GM12878 (cell line): ENCODE measurements around the gene MTAP. TPM values are rescaled to one million over a fixed set of nuclear protein-coding genes. Genes with fewer than 3 reads are reported as not detected.
A peak's percentile ranks its signal among the peaks of the same experiment; 100 is the strongest.

ENCODE experiments used
- ATAC-seq: fragments of 200-7000 bp; cut with Tn5 transposase; 3 replicates; pipeline ENCODE4 v1.9.1; 2020; ENCODE audit warnings: mild to moderate bottlenecking, moderate library complexity
- BruUV-seq: library from RNA; stranded (reverse); fragments of 400-500 nt; replicated peaks from 2 replicates; lab custom pipeline; 2021; lab: Mats Ljungman, UMichigan
- CTCF ChIA-PET: fragments of 300-600 bp; sonication (Branson Sonifier 250); formaldehyde crosslinking; extraction: SDS; loops from one replicate; lab custom pipeline; 2021; ENCODE audit warnings: inconsistent platforms; lab: Yijun Ruan, JAX
- POLR2A ChIA-PET: fragments of 350-600 bp; formaldehyde crosslinking; extraction: SDS; loops from one replicate; lab custom pipeline; 2021; ENCODE audit warnings: inconsistent platforms; lab: Charles Lee
- RAD21 ChIA-PET: fragments of 300-600 bp; sonication (Branson Sonifier 250); formaldehyde crosslinking; loops from one replicate; lab custom pipeline; 2023; ENCODE audit warnings: antibody characterized with exemption; ENCODE audit not compliant: unreplicated experiment; lab: Charles Lee
- SMC1A ChIA-PET: fragments of 300-600 bp; sonication (Branson Sonifier 250); formaldehyde crosslinking; loops from one replicate; lab custom pipeline; 2023; ENCODE audit not compliant: unreplicated experiment, uncharacterized antibody; lab: Charles Lee
- DNase-seq: peaks from one replicate; pipeline ENCODE4 v3.0.0-alpha.2; 2011; ENCODE audit warnings: low read depth, low spot score
- FAIRE-seq: peaks from 3 replicates; lab custom pipeline; 2011; peaks lifted over from hg19 to GRCh38; lab: Jason Lieb, UNC
- H2AFZ ChIP-seq: 2 replicates; pipeline ENCODE4 v1.6.0; 2011; ENCODE audit warnings: low read depth, low read length, control low read depth; ENCODE audit not compliant: control insufficient read depth
- H3K27ac ChIP-seq: 2 replicates; pipeline ENCODE4 v1.5.1; 2011; ENCODE audit warnings: control low read depth; ENCODE audit not compliant: control insufficient read depth, insufficient read depth
- H3K27me3 ChIP-seq, 2 experiments: replicated peaks in 1 of 2; 2 replicates each; pipeline versions ENCODE4 v1.6.0 to v1.6.1; 2011; ENCODE audit warnings: low read length in 1 of 2; ENCODE audit not compliant: control insufficient read depth in 2 of 2, insufficient read depth in 2 of 2
- H3K36me3 ChIP-seq, 2 experiments: 2 replicates each; pipeline ENCODE4 v1.5.1; 2011; ENCODE audit warnings: low read length in 1 of 2; ENCODE audit not compliant: control insufficient read depth in 2 of 2, insufficient read depth in 2 of 2
- H3K4me1 ChIP-seq: 2 replicates; pipeline ENCODE4 v1.6.1; 2011; ENCODE audit warnings: mild to moderate bottlenecking, low read length, moderate library complexity, mixed read lengths; ENCODE audit not compliant: control insufficient read depth, insufficient read depth
- H3K4me2 ChIP-seq: 2 replicates; pipeline ENCODE4 v1.6.0; 2011; ENCODE audit warnings: control low read depth; ENCODE audit not compliant: control insufficient read depth, insufficient read depth
- H3K4me3 ChIP-seq: fragments of 200-600 bp; sonication (generic); 2 replicates; pipeline ENCODE4 v1.5.1; 2016
- H3K79me2 ChIP-seq: 2 replicates; pipeline ENCODE4 v1.6.0; 2011; ENCODE audit warnings: low read length; ENCODE audit not compliant: control insufficient read depth, insufficient read depth
- H3K9ac ChIP-seq: 2 replicates; pipeline ENCODE4 v1.8.0; 2011; ENCODE audit warnings: low read length, control low read depth, mixed read lengths; ENCODE audit not compliant: control insufficient read depth, insufficient read depth
- H3K9me3 ChIP-seq: replicated peaks from 3 replicates; pipeline ENCODE4 v1.5.1; 2011; ENCODE audit warnings: mild to moderate bottlenecking, low read length; ENCODE audit not compliant: control insufficient read depth, insufficient read depth
- H4K20me1 ChIP-seq: 2 replicates; pipeline ENCODE4 v1.6.0; 2011; ENCODE audit not compliant: control insufficient read depth, insufficient read depth
- CHD2 ChIP-seq: IDR thresholded peaks from 2 replicates; pipeline ENCODE4 v1.6.1; 2011; ENCODE audit warnings: low read depth, low read length, improper control_type of control experiment, borderline replicate concordance
- FOXK2 ChIP-seq: fragments of 450-650 bp; IDR thresholded peaks from 2 replicates; pipeline ENCODE4 v1.6.1; 2017; ENCODE audit warnings: mild to moderate bottlenecking, moderate library complexity
- FOXM1 ChIP-seq: IDR thresholded peaks from 2 replicates; pipeline ENCODE4 v1.6.1; 2012; ENCODE audit warnings: low read depth, mild to moderate bottlenecking, inconsistent platforms, low read length, moderate library complexity
- JUNB ChIP-seq: IDR thresholded peaks from 2 replicates; pipeline ENCODE4 v1.6.1; 2016; ENCODE audit warnings: antibody characterized with exemption, mild to moderate bottlenecking
- POLR2AphosphoS5 ChIP-seq: IDR thresholded peaks from 2 replicates; pipeline ENCODE4 v1.6.1; 2011; ENCODE audit warnings: mild to moderate bottlenecking, low read length, inconsistent platforms
- SMAD5 ChIP-seq: IDR thresholded peaks from 2 replicates; pipeline ENCODE4 v1.6.1; 2016; ENCODE audit warnings: antibody characterized with exemption, low read depth
- WGBS: methylation state at CpG from one replicate; pipeline ENCODE4 v1.1.6; 2016; ENCODE audit warnings: low lambda C conversion rate; ENCODE audit not compliant: insufficient replicate concordance, insufficient coverage; ENCODE audit errors: missing lambda C conversion rate; 5-methylcytosine and 5-hydroxymethylcytosine counted together
- in situ Hi-C: fragments of 300-500 bp; cut with MboI; formaldehyde crosslinking; loops from 9 replicates; pipeline ENCODE4 v1.14.3; 2018; ENCODE audit warnings: mixed read lengths
- intact Hi-C: fragments of 100-400 bp; cut with micrococcal nuclease; formaldehyde crosslinking; loops from one replicate; pipeline ENCODE4 v1.14.2; 2022; ENCODE audit not compliant: unreplicated experiment
- polyA plus RNA-seq, 11 experiments: library from polyadenylated mRNA; depleted of rRNA in 4 of 11; unstranded in 6 of 11; stranded (reverse) in 5 of 11; fragments of >200 nt; fragmentation: Nextera tagmentation in 4 of 11; fragmentation: Illumina TruSeq in 1 of 11; extraction: Ambion mirVana in 4 of 11; extraction: Trizol in 1 of 11; gene quantifications; 1 replicate in 1 of 11; 2 replicates in 10 of 11; pipeline versions ENCODE4 v1.2.1 to v1.2.3, GENCODE V29; 2011 to 2016; ENCODE audit warnings: inconsistent platforms in 2 of 11, missing spikeins in 2 of 11, low read depth in 1 of 11
- total RNA-seq, 4 experiments: library from RNA; depleted of rRNA in 3 of 4; stranded (reverse); fragments of >200 nt in 3 of 4; fragmentation: Illumina TruSeq in 1 of 4; extraction: Trizol in 1 of 4; gene quantifications; 2 replicates each; pipeline versions ENCODE4 v1.2.1 to v1.2.3, GENCODE V29; 2013 to 2021
- TF ChIP-seq, protein P1 (sequence below): fragments of 450-650 bp; IDR thresholded peaks from 2 replicates; pipeline ENCODE4 v1.6.1; 2017; ENCODE audit warnings: borderline replicate concordance
- TF ChIP-seq, protein P2 (sequence below): IDR thresholded peaks from 2 replicates; pipeline ENCODE4 v1.6.1; 2011; ENCODE audit warnings: low read depth, mild to moderate bottlenecking, low read length, moderate library complexity, borderline replicate concordance; ENCODE audit errors: extremely low read depth

Gene MTAP
- total and polyA plus RNA-seq, 10 of the 15 experiments (the other 5 are each of a cell fraction or from before 2014, with no cell fraction given) = 16.4 to 29.9 (median 22.6) TPM

DNA sequence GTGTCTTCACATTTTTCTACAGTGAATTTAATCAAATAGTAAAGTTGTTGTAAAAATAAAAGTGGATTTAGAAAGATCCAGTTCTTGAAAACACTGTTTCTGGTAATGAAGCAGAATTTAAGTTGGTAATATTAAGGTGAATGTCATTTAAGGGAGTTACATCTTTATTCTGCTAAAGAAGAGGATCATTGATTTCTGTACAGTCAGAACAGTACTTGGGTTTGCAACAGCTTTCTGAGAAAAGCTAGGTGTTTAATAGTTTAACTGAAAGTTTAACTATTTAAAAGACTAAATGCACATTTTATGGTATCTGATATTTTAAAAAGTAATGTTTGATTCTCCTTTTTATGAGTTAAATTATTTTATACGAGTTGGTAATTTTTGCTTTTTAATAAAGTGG is 60.4 kb downstream of the MTAP start:
- ATAC-seq (peak; percentile 57), FAIRE-seq (peak; percentile 38), DNase-seq (no peak)
- no TSS peak for BruUV-seq
- intact Hi-C loops (no loop called here), in situ Hi-C loops (no loop called here)
- Histone ChIP-seq H4K20me1 (no peaks in the 10 kb centered on the region), H3K9me3 (no peaks in the 10 kb centered on the region; the same call in 2 of the 3 replicates), H3K36me3 (peaks cover 0 to 20% of the 10 kb centered on the region in 2 experiments; a peak in 3 of 4 replicates), H3K79me2 (no peaks in the 10 kb centered on the region), H3K4me2 (no peak overlapping the region), H3K4me3 (no peak overlapping the region), H3K27me3 (no peaks in the 10 kb centered on the region), H3K4me1 (no peaks in the 10 kb centered on the region), H2AFZ (no peak overlapping the region), H3K27ac (no peak overlapping the region), H3K9ac (no peak overlapping the region)
- ChIA-PET CTCF (interaction anchor here (1.4 to 1.7 kb wide), 2 partner anchors 28 to 145 kb away, joined by 4 to 5 read pairs; no protein-coding TSS in a partner anchor), POLR2A (no interaction called here), RAD21 (interaction anchor here (1.2 kb wide), 1 partner anchor 31 kb away, joined by 3 read pairs; no protein-coding TSS in a partner anchor), SMC1A (interaction anchor here (2.1 kb wide), 1 partner anchor 30 kb away, joined by 10 read pairs; no protein-coding TSS in a partner anchor)
- no peak for TF ChIP-seq POLR2AphosphoS5
- TF ChIP-seq FOXM1 = no peak
- TF ChIP-seq CHD2 = no peak
- TF ChIP-seq, protein P1, sequence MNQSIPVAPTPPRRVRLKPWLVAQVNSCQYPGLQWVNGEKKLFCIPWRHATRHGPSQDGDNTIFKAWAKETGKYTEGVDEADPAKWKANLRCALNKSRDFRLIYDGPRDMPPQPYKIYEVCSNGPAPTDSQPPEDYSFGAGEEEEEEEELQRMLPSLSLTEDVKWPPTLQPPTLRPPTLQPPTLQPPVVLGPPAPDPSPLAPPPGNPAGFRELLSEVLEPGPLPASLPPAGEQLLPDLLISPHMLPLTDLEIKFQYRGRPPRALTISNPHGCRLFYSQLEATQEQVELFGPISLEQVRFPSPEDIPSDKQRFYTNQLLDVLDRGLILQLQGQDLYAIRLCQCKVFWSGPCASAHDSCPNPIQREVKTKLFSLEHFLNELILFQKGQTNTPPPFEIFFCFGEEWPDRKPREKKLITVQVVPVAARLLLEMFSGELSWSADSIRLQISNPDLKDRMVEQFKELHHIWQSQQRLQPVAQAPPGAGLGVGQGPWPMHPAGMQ = no peak
- TF ChIP-seq, protein P2, sequence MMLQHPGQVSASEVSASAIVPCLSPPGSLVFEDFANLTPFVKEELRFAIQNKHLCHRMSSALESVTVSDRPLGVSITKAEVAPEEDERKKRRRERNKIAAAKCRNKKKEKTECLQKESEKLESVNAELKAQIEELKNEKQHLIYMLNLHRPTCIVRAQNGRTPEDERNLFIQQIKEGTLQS = no peak
- TF ChIP-seq JUNB = peak; percentile 69
- no peak for TF ChIP-seq SMAD5
- TF ChIP-seq FOXK2 = no peak
- 30% methylated on average over 1 of the region's 1 CpG for WGBS
